NCI-H187 treated with DMSO at 0.1 percent for 48 hours (cell line): ENCODE measurements around the gene MARK1.
"Not testable (repeated sequence)": the region's sequence is repeated elsewhere in the genome, so short reads cannot be mapped to it uniquely, and the experiment has no call there.

Experiments used
- DNase-seq: peaks from one replicate; lab custom pipeline; 2025; lab: John Stamatoyannopoulos, UW

Gene MARK1

GRCh38 chr1:220628431-220628830 lies 100.5 kb downstream of the MARK1 start:
- DNase-seq: no peak

- DNase-seq: no peak
Measured at GRCh38 chr1:220631238-220631815, 103.4 kb downstream of the MARK1 start.

- no peak for DNase-seq
Measured at GRCh38 chr1:220637759-220638158, 109.8 kb downstream of the MARK1 start.

GRCh38 chr1:220642285-220642684 lies 114.3 kb downstream of the MARK1 start:
- DNase-seq: no peak

- no peak for DNase-seq
Measured at GRCh38 chr1:220652995-220653394, 125.1 kb downstream of the MARK1 start.

GRCh38 chr1:220655509-220655908 lies 127.6 kb downstream of the MARK1 start:
- DNase-seq: no peak

GRCh38 chr1:220655961-220656740 lies 128.2 kb downstream of the MARK1 start:
- no peak for DNase-seq

- DNase-seq: no peak
Measured at GRCh38 chr1:220666349-220666748, 138.4 kb downstream of the MARK1 start.

- DNase-seq: no peak
Measured at GRCh38 chr1:220669005-220669404, 141.1 kb downstream of the MARK1 start.

- DNase-seq: no peak
Measured at GRCh38 chr1:220670365-220670764, 142.4 kb downstream of the MARK1 start.

- no peak for DNase-seq
Measured at GRCh38 chr1:220673921-220674320, 146.0 kb downstream of the MARK1 start.

- no peak for DNase-seq
Measured at GRCh38 chr1:220677251-220677650, 149.3 kb downstream of the MARK1 start.

GRCh38 chr1:220680085-220680687 lies 152.2 kb downstream of the MARK1 start:
- no peak for DNase-seq

- no peak for DNase-seq
Measured at GRCh38 chr1:220681220-220681880, 153.4 kb downstream of the MARK1 start.

GRCh38 chr1:220682901-220683576 lies 155.1 kb downstream of the MARK1 start:
- DNase-seq: no peak

GRCh38 chr1:220683716-220684115 lies 155.8 kb downstream of the MARK1 start:
- DNase-seq: not testable (repeated sequence)

GRCh38 chr1:220684890-220685289 lies 157.0 kb downstream of the MARK1 start:
- DNase-seq: no peak

- no peak for DNase-seq
Measured at GRCh38 chr1:220685879-220686278, 157.9 kb downstream of the MARK1 start.

GRCh38 chr1:220687809-220688208 lies 159.9 kb downstream of the MARK1 start:
- DNase-seq: no peak

- no peak for DNase-seq
Measured at GRCh38 chr1:220689666-220690065, 161.7 kb downstream of the MARK1 start.

GRCh38 chr1:220690140-220691052 lies 162.5 kb downstream of the MARK1 start, which contains the start of gene C1orf115:
C1orf115 (plus strand) TSS chr1:220690363; CDS start chr1:220690403, 40 bp downstream.
- no peak for DNase-seq
